ENCODE measurements around the gene ST13. TPM values are rescaled to one million over a fixed set of nuclear protein-coding genes. Genes with fewer than 3 reads are reported as not detected.
A peak's percentile ranks its signal among the peaks of the same experiment; 100 is the strongest.

The ST13 gene
- total RNA-seq, 4 donors from 2014 or later: 161 to 206 (median 202) TPM

GRCh38 chr22:40823426-40823825, 33.0 kb downstream of the ST13 start:
- Histone ChIP-seq H3K4me3 (replicated peaks in 1 of 3) (no peak overlapping the region), H3K36me3 (peaks cover 0 to 14% of the 10 kb centered on the region in 2 donors), H3K4me1 (peaks cover 8 to 13% of the 10 kb centered on the region in 2 donors), H3K27ac (no peak overlapping the region), H3K27me3 (no peaks in the 10 kb centered on the region), H3K9me3 (no peaks in the 10 kb centered on the region)
- 77 to 90% methylated on average over 1 of the region's 1 CpG for WGBS, 2 donors
- intact Hi-C loops (cut with DNase I): no loop called here
- no peak for DNase-seq
- TF ChIP-seq CTCF (IDR thresholded peaks at IDR 0.05) (no peak), POLR2A (IDR thresholded peaks at IDR 0.05) (no peak)

GRCh38 chr22:40819599-40820140, 36.8 kb downstream of the ST13 start:
- Histone ChIP-seq H3K27ac (peak overlapping the region; percentile 35 to 54 (median 41)), H3K4me3 (replicated peaks in 1 of 3) (peak overlapping the region in 2 of 3 donors; percentile 56 to 82), H3K27me3 (no peaks in the 10 kb centered on the region), H3K4me1 (peaks cover 17 to 19% of the 10 kb centered on the region in 2 donors), H3K9me3 (no peaks in the 10 kb centered on the region), H3K36me3 (peaks cover 0 to 7% of the 10 kb centered on the region in 2 donors)
- no peak for DNase-seq
- WGBS, 2 donors: 13 to 16% methylated on average over 4 of the region's 4 CpGs
- intact Hi-C loops (cut with DNase I): no loop called here
- no peak for TF ChIP-seq POLR2A (IDR thresholded peaks at IDR 0.05)
- TF ChIP-seq CTCF (IDR thresholded peaks at IDR 0.05): no peak

- peak; percentile 91 to 93 for DNase-seq
- TF ChIP-seq POLR2A (IDR thresholded peaks at IDR 0.05) (peak in 1 of 2 donors; percentile 53), CTCF (IDR thresholded peaks at IDR 0.05) (peak in 5 of 6 experiments; percentile 19 to 49 (median 42))
- WGBS, 2 donors: 0 to 1% methylated on average over 20 to 21 of the region's 61 CpGs
- intact Hi-C loops (cut with DNase I): no loop called here
- Histone ChIP-seq H3K36me3 (peaks cover 0 to 3% of the 10 kb centered on the region in 2 donors), H3K27me3 (no peaks in the 10 kb centered on the region), H3K27ac (peak within 1 kb of the TSS; percentile 35 to 54 (median 41)), H3K4me3 (replicated peaks in 1 of 3) (peak within 1 kb of the TSS; percentile 69 to 100 (median 82)), H3K4me1 (peaks cover 17 to 19% of the 10 kb centered on the region in 2 donors), H3K9me3 (no peaks in the 10 kb centered on the region)
Observed at GRCh38 chr22:40818747-40819598, 37.5 kb downstream of the ST13 start, which contains the start of gene SLC25A17. Gene SLC25A17 (minus strand): TSS chr22:40819346. CDS start chr22:40819248, 98 bp downstream.

- Histone ChIP-seq H3K4me1 (peaks cover 17 to 19% of the 10 kb centered on the region in 2 donors), H3K4me3 (replicated peaks in 1 of 3) (peak overlapping the region; percentile 69 to 100 (median 82)), H3K9me3 (no peaks in the 10 kb centered on the region), H3K36me3 (peaks cover 0 to 2% of the 10 kb centered on the region in 2 donors), H3K27me3 (no peaks in the 10 kb centered on the region), H3K27ac (no peak overlapping the region)
- 36 to 50% methylated on average over 14 of the region's 14 CpGs for WGBS, 2 donors
- TF ChIP-seq POLR2A (IDR thresholded peaks at IDR 0.05) (no peak), CTCF (IDR thresholded peaks at IDR 0.05) (no peak)
- intact Hi-C loops (cut with DNase I): no loop called here
- DNase-seq: no peak
Observed at GRCh38 chr22:40818192-40818746, 38.2 kb downstream of the ST13 start.

Measured in thyroid gland (tissue), 4 donors.